Measurements from ENCODE around the gene ANOS1. TPM values are rescaled to one million over a fixed set of nuclear protein-coding genes. Genes with fewer than 3 reads are reported as not detected.
"Not testable (repeated sequence)": the region's sequence is repeated elsewhere in the genome, so short reads cannot be mapped to it uniquely, and the experiment has no call there.

ANOS1 gene
- total RNA-seq, 1 experiment from 2014 or later = 0.18 TPM

GRCh38 chrX:8520178-8520577 is 211.8 kb downstream of the ANOS1 start:
- no peak overlapping the region for H3K4me3 ChIP-seq (ENCODE audit: low read depth in 2 of 2, low read length in 2 of 2)
- no peaks in the 10 kb centered on the region for H3K4me1 ChIP-seq (ENCODE audit: control insufficient read depth, insufficient read depth, low read length)
- H3K27ac ChIP-seq (ENCODE audit: low read length) = no peak overlapping the region
- DNase-seq (ENCODE audit: low read depth, low spot score) (no peak), ATAC-seq (no peak)
- ChIA-PET CTCF (no interaction called here), POLR2A (no interaction called here)
- H3K36me3 ChIP-seq (ENCODE audit: control insufficient read depth, insufficient read depth, low read length) = no peaks in the 10 kb centered on the region
- in situ Hi-C loops (cut with HindIII; ENCODE audit: low pct_unique_long_range_greater_than_20kb, low sequenced_read_pairs) = no loop called here
- no TSS peak for BruUV-seq (replicated peaks)
- intact Hi-C loops (cut with micrococcal nuclease; ENCODE audit: unreplicated experiment) = no loop called here
- no peaks in the 10 kb centered on the region for H3K27me3 ChIP-seq (ENCODE audit: control insufficient read depth, insufficient read depth, low read length)
- no peak for TF ChIP-seq CTCF (IDR thresholded peaks at IDR 0.05)
- TF ChIP-seq TCF7L2 (IDR thresholded peaks at IDR 0.05; ENCODE audit: low read depth, low read length) = no peak
- TF ChIP-seq POLR2AphosphoS5 (IDR thresholded peaks at IDR 0.05; ENCODE audit: low read depth, low read length) = no peak
- TF ChIP-seq REST (IDR thresholded peaks at IDR 0.05; ENCODE audit: insufficient read depth in 1 of 2, low read depth in 2 of 2, low read length in 1 of 2) = no peak
- TF ChIP-seq SIN3A (IDR thresholded peaks at IDR 0.05; ENCODE audit: borderline replicate concordance, insufficient read depth, low read depth, low read length) = no peak
- no peaks in the 10 kb centered on the region for H3K9me3 ChIP-seq (ENCODE audit: control insufficient read depth, insufficient read depth, low read depth, low read length)

GRCh38 chrX:8504451-8504850 is 227.5 kb downstream of the ANOS1 start:
- TF ChIP-seq TCF7L2 (IDR thresholded peaks at IDR 0.05; ENCODE audit: low read depth, low read length) = no peak
- no peak for TF ChIP-seq CTCF (IDR thresholded peaks at IDR 0.05)
- no peak for TF ChIP-seq POLR2AphosphoS5 (IDR thresholded peaks at IDR 0.05; ENCODE audit: low read depth, low read length)
- no peak for TF ChIP-seq SIN3A (IDR thresholded peaks at IDR 0.05; ENCODE audit: borderline replicate concordance, insufficient read depth, low read depth, low read length)
- no peak for TF ChIP-seq REST (IDR thresholded peaks at IDR 0.05; ENCODE audit: insufficient read depth in 1 of 2, low read depth in 2 of 2, low read length in 1 of 2)
- H3K4me3 ChIP-seq (ENCODE audit: low read depth in 2 of 2, low read length in 2 of 2) = no peak overlapping the region
- no peaks in the 10 kb centered on the region for H3K4me1 ChIP-seq (ENCODE audit: control insufficient read depth, insufficient read depth, low read length)
- in situ Hi-C loops (cut with HindIII; ENCODE audit: low pct_unique_long_range_greater_than_20kb, low sequenced_read_pairs) (no loop called here), intact Hi-C loops (cut with micrococcal nuclease; ENCODE audit: unreplicated experiment) (no loop called here)
- no TSS peak for BruUV-seq (replicated peaks)
- H3K27me3 ChIP-seq (ENCODE audit: control insufficient read depth, insufficient read depth, low read length) = no peaks in the 10 kb centered on the region
- no peak overlapping the region for H3K27ac ChIP-seq (ENCODE audit: low read length)
- no peaks in the 10 kb centered on the region for H3K9me3 ChIP-seq (ENCODE audit: control insufficient read depth, insufficient read depth, low read depth, low read length)
- CTCF ChIA-PET = no interaction called here
- H3K36me3 ChIP-seq (ENCODE audit: control insufficient read depth, insufficient read depth, low read length) = no peaks in the 10 kb centered on the region
- POLR2A ChIA-PET = no interaction called here
- ATAC-seq (no peak), DNase-seq (ENCODE audit: low read depth, low spot score) (no peak)

GRCh38 chrX:8502101-8502500 is 229.8 kb downstream of the ANOS1 start:
- DNase-seq (ENCODE audit: low read depth, low spot score); H3K9me3 ChIP-seq (ENCODE audit: control insufficient read depth, insufficient read depth, low read depth, low read length); H3K27me3 ChIP-seq (ENCODE audit: control insufficient read depth, insufficient read depth, low read length); intact Hi-C loops (cut with micrococcal nuclease; ENCODE audit: unreplicated experiment); POLR2A ChIA-PET; H3K27ac ChIP-seq (ENCODE audit: low read length); BruUV-seq (replicated peaks); CTCF ChIA-PET; H3K4me1 ChIP-seq (ENCODE audit: control insufficient read depth, insufficient read depth, low read length); in situ Hi-C loops (cut with HindIII; ENCODE audit: low pct_unique_long_range_greater_than_20kb, low sequenced_read_pairs); H3K36me3 ChIP-seq (ENCODE audit: control insufficient read depth, insufficient read depth, low read length); H3K4me3 ChIP-seq (ENCODE audit: low read depth in 2 of 2, low read length in 2 of 2); ATAC-seq: not testable (repeated sequence)

Data from Panc1 (cell line).